Activated naive CD8-positive, alpha-beta T cell treated with anti-CD3 and anti-CD28 coated beads, Interleukin-2, amount 10 ng/mL, durations not matched to agents 7 days and 5 days (primary cell): ENCODE measurements around the gene AMBN. TPM values are rescaled to one million over a fixed set of nuclear protein-coding genes. Genes with fewer than 3 reads are reported as not detected.
A peak's percentile ranks its signal among the peaks of the same experiment; 100 is the strongest.

Experiments used
- ATAC-seq: fragments of 150-1000 bp; cut with Tn5 transposase; one replicate; pipeline ENCODE4 v1.10.0; 2021; ENCODE audit warnings: low read depth, moderate library complexity
- POLR2A ChIA-PET: fragments of 350-600 bp; sonication (Branson Sonifier 250); formaldehyde crosslinking; loops from one replicate; lab custom pipeline; 2021; ENCODE audit warnings: antibody characterized with exemption; lab: Charles Lee
- DNase-seq: peaks from one replicate; pipeline ENCODE4 v3.0.0; 2021
- H3K27ac Mint-ChIP-seq: one replicate; pipeline ENCODE4 v1.8.0; 2022; ENCODE audit warnings: mild to moderate bottlenecking, mixed read lengths
- H3K27me3 Mint-ChIP-seq: one replicate; pipeline ENCODE4 v1.8.0; 2022; ENCODE audit warnings: mild to moderate bottlenecking, moderate library complexity, mixed read lengths
- H3K36me3 Mint-ChIP-seq: one replicate; pipeline ENCODE4 v1.8.0; 2021; ENCODE audit warnings: mild to moderate bottlenecking, mixed read lengths
- H3K4me1 Mint-ChIP-seq: one replicate; pipeline ENCODE4 v1.8.0; 2021; ENCODE audit warnings: mixed read lengths
- H3K4me3 Mint-ChIP-seq: one replicate; pipeline ENCODE4 v1.8.0; 2022; ENCODE audit warnings: mild to moderate bottlenecking, moderate library complexity, mixed read lengths
- H3K9me3 Mint-ChIP-seq: one replicate; pipeline ENCODE4 v1.8.0; 2021; ENCODE audit warnings: mixed read lengths
- total RNA-seq, 2 experiments: library from RNA; stranded (reverse); gene quantifications; one replicate each; pipeline ENCODE4 v1.2.3, GENCODE V29; 2021

The AMBN gene
- total RNA-seq, 2 experiments from 2014 or later, result not detected

GRCh38 chr4:70586841-70587240 is 5.2 kb upstream of the AMBN start:
- POLR2A ChIA-PET, result no interaction called here
- H3K27ac Mint-ChIP-seq, result no peak overlapping the region
- DNase-seq (no peak), ATAC-seq (no peak)
- H3K9me3 Mint-ChIP-seq, result no peaks in the 10 kb centered on the region
- no peaks in the 10 kb centered on the region for H3K27me3 Mint-ChIP-seq
- H3K4me1 Mint-ChIP-seq, result no peaks in the 10 kb centered on the region
- no peak overlapping the region for H3K4me3 Mint-ChIP-seq
- H3K36me3 Mint-ChIP-seq, result no peaks in the 10 kb centered on the region

GRCh38 chr4:70589785-70590184 is 2.3 kb upstream of the AMBN start:
- H3K27me3 Mint-ChIP-seq, result no peaks in the 10 kb centered on the region
- ATAC-seq (no peak), DNase-seq (no peak)
- H3K9me3 Mint-ChIP-seq, result no peaks in the 10 kb centered on the region
- no peak overlapping the region for H3K4me3 Mint-ChIP-seq
- H3K4me1 Mint-ChIP-seq, result no peaks in the 10 kb centered on the region
- POLR2A ChIA-PET, result no interaction called here
- H3K36me3 Mint-ChIP-seq, result no peaks in the 10 kb centered on the region
- no peak overlapping the region for H3K27ac Mint-ChIP-seq

GRCh38 chr4:70594196-70594595 is 2.1 kb downstream of the AMBN start:
- Mint-ChIP-seq H3K27ac (no peak overlapping the region), H3K36me3 (no peaks in the 10 kb centered on the region)

GRCh38 chr4:70600305-70600704 is 8.2 kb downstream of the AMBN start:
- H3K27me3 Mint-ChIP-seq, result peaks cover 5% of the 10 kb centered on the region
- no peak for DNase-seq
- H3K4me3 Mint-ChIP-seq, result no peak overlapping the region
- peaks cover 3% of the 10 kb centered on the region for H3K4me1 Mint-ChIP-seq
- no peaks in the 10 kb centered on the region for H3K9me3 Mint-ChIP-seq
- no peak for ATAC-seq
- no peaks in the 10 kb centered on the region for H3K36me3 Mint-ChIP-seq
- POLR2A ChIA-PET, result no interaction called here
- H3K27ac Mint-ChIP-seq, result no peak overlapping the region

More at GRCh38 chr4:70594196-70594595, 2.1 kb downstream of the AMBN start:
- Mint-ChIP-seq H3K4me3 (no peak overlapping the region), H3K27me3 (no peaks in the 10 kb centered on the region), H3K4me1 (no peaks in the 10 kb centered on the region), H3K9me3 (no peaks in the 10 kb centered on the region)
- DNase-seq, result no peak
- no peak for ATAC-seq
- POLR2A ChIA-PET, result no interaction called here

GRCh38 chr4:70600977-70601376 is 8.9 kb downstream of the AMBN start:
- Mint-ChIP-seq H3K36me3 (no peaks in the 10 kb centered on the region), H3K27ac (no peak overlapping the region), H3K9me3 (no peaks in the 10 kb centered on the region), H3K27me3 (peaks cover 5% of the 10 kb centered on the region), H3K4me1 (peaks cover 3% of the 10 kb centered on the region), H3K4me3 (no peak overlapping the region)
- POLR2A ChIA-PET, result no interaction called here
- DNase-seq (no peak), ATAC-seq (no peak)

- H3K4me1 Mint-ChIP-seq, result peaks cover 3% of the 10 kb centered on the region
- no peak overlapping the region for H3K4me3 Mint-ChIP-seq
- H3K27me3 Mint-ChIP-seq, result peaks cover 5% of the 10 kb centered on the region
- DNase-seq (peak; percentile 61), ATAC-seq (peak; percentile 99)
- H3K27ac Mint-ChIP-seq, result no peak overlapping the region
- POLR2A ChIA-PET, result no interaction called here
- no peaks in the 10 kb centered on the region for H3K36me3 Mint-ChIP-seq
- no peaks in the 10 kb centered on the region for H3K9me3 Mint-ChIP-seq
Observed at GRCh38 chr4:70601422-70602039, 9.5 kb downstream of the AMBN start.

- ATAC-seq, result no peak
- Mint-ChIP-seq H3K4me1 (peaks cover 3% of the 10 kb centered on the region), H3K27me3 (peaks cover 5% of the 10 kb centered on the region), H3K9me3 (no peaks in the 10 kb centered on the region), H3K4me3 (no peak overlapping the region), H3K27ac (no peak overlapping the region), H3K36me3 (no peaks in the 10 kb centered on the region)
- DNase-seq, result no peak
- POLR2A ChIA-PET, result no interaction called here
Observed at GRCh38 chr4:70603856-70604255, 11.8 kb downstream of the AMBN start.

- POLR2A ChIA-PET, result no interaction called here
- no peak overlapping the region for H3K4me3 Mint-ChIP-seq
- H3K36me3 Mint-ChIP-seq, result no peaks in the 10 kb centered on the region
- no peak for DNase-seq
- no peak overlapping the region for H3K27ac Mint-ChIP-seq
- peaks cover under 1% of the 10 kb centered on the region for H3K4me1 Mint-ChIP-seq
- ATAC-seq, result no peak
- H3K9me3 Mint-ChIP-seq, result no peaks in the 10 kb centered on the region
- peaks cover 9% of the 10 kb centered on the region for H3K27me3 Mint-ChIP-seq
Observed at GRCh38 chr4:70606459-70606858, 14.4 kb downstream of the AMBN start.

- POLR2A ChIA-PET, result no interaction called here
- H3K36me3 Mint-ChIP-seq, result no peaks in the 10 kb centered on the region
- H3K4me1 Mint-ChIP-seq, result no peaks in the 10 kb centered on the region
- no peaks in the 10 kb centered on the region for H3K9me3 Mint-ChIP-seq
- peaks cover 6% of the 10 kb centered on the region for H3K27me3 Mint-ChIP-seq
- H3K4me3 Mint-ChIP-seq, result no peak overlapping the region
- ATAC-seq (no peak), DNase-seq (no peak)
- H3K27ac Mint-ChIP-seq, result no peak overlapping the region
Observed at GRCh38 chr4:70607334-70607853, 15.3 kb downstream of the AMBN start.

GRCh38 chr4:70608324-70608723 is 16.3 kb downstream of the AMBN start:
- H3K4me1 Mint-ChIP-seq, result no peaks in the 10 kb centered on the region
- DNase-seq, result no peak
- H3K27ac Mint-ChIP-seq, result no peak overlapping the region
- H3K4me3 Mint-ChIP-seq, result no peak overlapping the region
- POLR2A ChIA-PET, result no interaction called here
- no peaks in the 10 kb centered on the region for H3K36me3 Mint-ChIP-seq
- peaks cover 13% of the 10 kb centered on the region for H3K27me3 Mint-ChIP-seq
- no peaks in the 10 kb centered on the region for H3K9me3 Mint-ChIP-seq
- no peak for ATAC-seq

- H3K27ac Mint-ChIP-seq, result no peak overlapping the region
- no peak for DNase-seq
Observed at GRCh38 chr4:70613306-70614183, 21.5 kb downstream of the AMBN start.

GRCh38 chr4:70614184-70614555 is 22.1 kb downstream of the AMBN start:
- H3K9me3 Mint-ChIP-seq, result no peaks in the 10 kb centered on the region
- H3K36me3 Mint-ChIP-seq, result no peaks in the 10 kb centered on the region
- peaks cover 28% of the 10 kb centered on the region for H3K27me3 Mint-ChIP-seq
- ATAC-seq (no peak), DNase-seq (no peak)
- POLR2A ChIA-PET, result no interaction called here
- peaks cover 2% of the 10 kb centered on the region for H3K4me1 Mint-ChIP-seq
- H3K4me3 Mint-ChIP-seq, result no peak overlapping the region
- no peak overlapping the region for H3K27ac Mint-ChIP-seq

More at GRCh38 chr4:70613306-70614183, 21.5 kb downstream of the AMBN start:
- no peak for ATAC-seq
- Mint-ChIP-seq H3K9me3 (no peaks in the 10 kb centered on the region), H3K27me3 (peaks cover 28% of the 10 kb centered on the region), H3K4me1 (peaks cover 2% of the 10 kb centered on the region), H3K4me3 (no peak overlapping the region), H3K36me3 (no peaks in the 10 kb centered on the region)
- POLR2A ChIA-PET, result no interaction called here

GRCh38 chr4:70619288-70619687 is 27.2 kb downstream of the AMBN start:
- Mint-ChIP-seq H3K36me3 (no peaks in the 10 kb centered on the region), H3K27me3 (peaks cover 5% of the 10 kb centered on the region), H3K9me3 (no peaks in the 10 kb centered on the region), H3K27ac (no peak overlapping the region), H3K4me1 (peaks cover 2% of the 10 kb centered on the region), H3K4me3 (no peak overlapping the region)
- ATAC-seq (peak; percentile 49), DNase-seq (no peak)
- POLR2A ChIA-PET, result no interaction called here

GRCh38 chr4:70619778-70620177 is 27.7 kb downstream of the AMBN start:
- peaks cover 2% of the 10 kb centered on the region for H3K4me1 Mint-ChIP-seq
- POLR2A ChIA-PET, result no interaction called here
- H3K27me3 Mint-ChIP-seq, result peaks cover 4% of the 10 kb centered on the region
- H3K27ac Mint-ChIP-seq, result no peak overlapping the region
- no peak for DNase-seq
- H3K9me3 Mint-ChIP-seq, result no peaks in the 10 kb centered on the region
- no peaks in the 10 kb centered on the region for H3K36me3 Mint-ChIP-seq
- ATAC-seq, result peak; percentile 20
- H3K4me3 Mint-ChIP-seq, result no peak overlapping the region
